ENCODE results near the gene MKS1.

Gene MKS1

GRCh38 chr17:58219007-58219788 lies at the start of gene MKS1:
TSS of gene MKS1 (minus strand) at chr17:58219255. CDS start at chr17:58219230, 25 bp downstream.
- DNase-seq = peak; percentile 78

DNA sequence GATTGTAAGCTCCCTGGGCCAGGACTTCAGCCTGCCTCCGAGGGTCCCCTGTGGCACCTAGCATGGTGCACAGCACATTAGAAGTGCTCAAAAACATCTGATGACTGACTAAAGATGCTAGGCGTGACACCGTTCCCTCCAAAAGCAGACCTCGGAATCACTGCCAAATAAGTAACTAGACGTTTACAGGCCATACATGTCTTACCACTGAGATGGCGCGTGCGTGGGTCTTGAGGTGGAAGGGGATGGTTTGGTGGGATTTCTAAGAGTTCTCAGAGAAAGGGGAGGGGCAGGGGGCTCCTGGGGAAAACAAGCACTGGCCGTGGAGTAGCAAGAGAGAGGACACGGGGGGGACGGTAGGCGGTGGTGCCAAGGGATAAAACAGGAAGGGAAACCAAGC lies 49.3 kb upstream of the MKS1 start:
- no peak for DNase-seq

DNA sequence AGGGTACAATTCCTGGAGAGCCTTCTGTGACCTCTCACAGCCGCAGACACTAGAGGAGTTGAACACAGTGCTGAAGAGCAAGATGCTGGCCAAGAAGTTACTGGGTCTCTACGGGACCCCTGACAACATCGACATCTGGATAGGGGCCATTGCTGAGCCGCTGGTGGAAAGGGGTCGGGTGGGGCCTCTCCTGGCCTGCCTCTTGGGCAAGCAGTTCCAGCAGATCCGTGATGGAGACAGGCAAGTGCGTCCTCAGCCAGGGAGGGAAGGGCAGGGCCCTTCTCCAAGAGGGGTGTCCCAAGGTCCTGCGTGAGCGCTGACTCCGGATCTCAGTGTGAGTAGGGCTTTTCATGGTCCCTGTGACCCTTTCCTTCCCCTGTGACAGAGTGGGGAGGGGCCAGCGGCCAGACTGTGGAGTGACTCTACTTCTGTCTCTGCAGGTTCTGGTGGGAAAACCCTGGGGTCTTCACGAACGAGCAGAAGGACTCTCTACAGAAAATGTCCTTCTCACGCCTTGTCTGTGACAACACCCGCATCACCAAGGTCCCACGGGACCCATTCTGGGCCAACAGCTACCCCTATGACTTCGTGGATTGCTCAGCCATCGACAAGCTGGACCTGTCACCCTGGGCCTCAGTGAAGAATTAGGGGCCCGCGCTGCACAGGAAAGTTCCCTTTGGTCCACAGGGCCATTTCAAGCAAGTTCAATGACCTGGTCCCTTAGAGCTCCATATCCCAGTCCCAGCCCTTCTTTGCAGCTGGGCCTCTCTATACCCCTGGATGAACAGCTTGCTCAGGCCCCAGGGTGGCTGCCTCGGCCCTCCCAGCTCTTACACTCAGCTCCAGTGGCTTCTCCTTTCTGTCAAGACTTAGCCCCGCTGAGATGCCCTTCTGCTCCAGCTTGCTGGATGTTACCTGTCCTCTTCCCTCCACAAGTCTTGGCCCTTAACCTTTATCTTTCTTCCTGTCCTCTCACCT lies 48.6 kb upstream of the MKS1 start:
- DNase-seq = no peak

DNA sequence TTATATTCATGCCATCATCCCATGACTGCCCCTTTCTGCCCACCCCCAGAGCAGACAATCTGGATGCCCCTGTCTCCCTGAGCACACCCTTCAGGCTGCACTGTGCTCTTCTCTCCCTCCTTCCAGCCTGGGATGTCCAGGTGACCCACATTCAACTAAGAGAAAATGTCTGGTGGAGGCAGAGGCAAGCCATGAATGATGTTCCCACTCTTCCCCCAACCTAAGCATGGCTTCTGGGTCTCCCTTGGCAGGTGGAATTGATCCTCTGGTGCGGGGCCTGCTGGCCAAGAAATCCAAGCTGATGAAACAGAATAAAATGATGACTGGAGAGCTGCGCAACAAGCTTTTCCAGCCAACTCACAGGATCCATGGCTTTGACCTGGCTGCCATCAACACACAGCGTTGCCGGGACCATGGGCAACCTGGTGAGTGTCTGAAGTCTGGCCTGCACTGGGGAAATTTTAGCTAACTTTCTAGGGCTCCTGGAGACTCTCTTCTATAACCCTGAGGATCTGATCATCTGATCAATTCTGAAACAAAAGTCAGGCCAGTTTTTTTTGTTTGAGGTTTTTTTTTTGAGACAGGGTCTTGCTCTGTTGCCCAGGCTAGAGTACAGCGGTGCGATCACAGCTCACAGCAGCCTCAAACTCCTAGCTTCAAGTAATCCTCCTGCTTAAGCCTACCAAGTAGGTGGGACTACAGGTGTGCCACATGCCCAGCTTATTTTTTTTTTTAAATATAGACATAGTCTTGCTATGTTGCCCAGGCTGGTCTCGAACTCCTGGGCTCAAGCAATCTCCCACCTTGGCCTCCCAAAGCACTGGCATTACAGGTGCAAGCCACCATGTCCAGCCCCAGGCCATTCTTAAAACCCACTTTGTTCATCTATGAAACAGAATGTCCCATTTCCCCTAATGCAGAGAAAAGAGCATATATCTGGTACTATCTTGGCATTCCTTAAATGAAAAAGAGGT lies 47.1 kb upstream of the MKS1 start:
- no peak for DNase-seq

- no peak for DNase-seq
Observed at GRCh38 chr17:58265271-58265670, 46.2 kb upstream of the MKS1 start.

DNA sequence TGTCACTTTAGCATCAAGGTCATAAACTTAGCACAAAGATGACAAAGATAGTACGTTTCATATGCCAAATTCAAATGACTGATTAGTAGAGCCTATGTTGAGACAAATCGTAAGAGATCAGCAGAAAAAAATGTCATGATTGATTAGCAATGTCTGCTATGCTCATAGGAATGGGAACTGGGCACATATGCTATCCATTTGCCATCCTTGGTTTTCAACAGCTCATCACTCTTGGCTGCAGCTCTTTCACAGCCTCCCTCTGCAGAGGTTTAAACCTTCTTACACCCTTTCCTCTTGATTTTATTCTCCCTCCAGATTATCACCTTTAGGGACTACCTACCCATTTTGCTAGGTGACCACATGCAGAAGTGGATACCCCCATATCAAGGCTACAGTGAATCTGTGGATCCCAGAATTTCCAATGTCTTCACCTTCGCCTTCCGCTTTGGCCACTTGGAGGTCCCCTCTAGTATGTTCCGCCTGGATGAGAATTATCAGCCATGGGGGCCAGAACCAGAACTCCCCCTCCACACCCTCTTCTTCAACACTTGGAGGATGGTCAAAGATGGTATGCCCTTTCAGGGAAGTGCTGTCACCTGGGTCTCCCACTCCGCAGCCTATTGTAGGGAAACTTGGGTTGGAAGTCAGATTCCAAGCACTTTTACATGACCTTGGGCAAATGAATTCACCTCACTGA lies 45.5 kb upstream of the MKS1 start:
- no peak for DNase-seq

DNA sequence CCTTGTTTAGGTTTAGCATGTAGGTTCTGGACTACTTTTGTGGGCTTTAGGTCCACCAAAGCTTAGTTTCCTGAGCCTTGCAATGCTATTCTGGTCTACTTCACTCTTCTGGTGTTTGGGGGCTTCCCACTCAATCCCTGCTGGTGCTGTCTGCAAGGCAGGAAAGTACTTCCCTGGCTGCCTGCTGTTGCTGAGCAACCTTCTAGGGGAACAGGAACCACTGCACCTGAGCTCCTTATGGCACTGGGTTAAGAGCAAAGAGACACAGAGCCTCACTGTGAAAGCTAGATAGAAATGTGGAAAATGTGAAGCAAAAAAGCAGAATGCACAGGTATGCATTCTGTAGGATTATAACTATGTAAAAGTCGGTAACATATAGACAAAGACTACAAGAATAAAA lies 44.7 kb upstream of the MKS1 start:
- DNase-seq = no peak

DNA sequence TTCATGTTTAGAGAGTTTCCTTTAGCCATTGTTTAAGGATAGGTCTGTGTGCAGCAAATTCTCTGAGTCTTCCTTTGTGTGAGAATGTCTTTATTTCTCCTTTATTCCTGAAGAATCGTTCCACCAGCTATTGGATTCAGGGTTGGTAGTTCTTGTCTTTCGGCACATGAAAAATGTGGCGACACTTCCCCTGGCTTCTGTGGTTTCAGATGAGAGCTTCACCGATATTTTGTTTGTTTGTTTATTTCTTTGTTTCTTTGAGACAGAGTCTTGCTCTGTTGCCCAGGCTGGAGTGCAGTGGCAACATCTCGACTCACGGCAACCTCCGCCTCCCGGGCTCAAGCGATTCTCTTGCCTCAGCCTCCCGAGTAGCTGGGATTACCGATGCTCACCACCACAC lies 43.1 kb upstream of the MKS1 start:
- no peak for DNase-seq

GRCh38 chr17:58254803-58255202 lies 35.7 kb upstream of the MKS1 start:
- DNase-seq = no peak

DNA sequence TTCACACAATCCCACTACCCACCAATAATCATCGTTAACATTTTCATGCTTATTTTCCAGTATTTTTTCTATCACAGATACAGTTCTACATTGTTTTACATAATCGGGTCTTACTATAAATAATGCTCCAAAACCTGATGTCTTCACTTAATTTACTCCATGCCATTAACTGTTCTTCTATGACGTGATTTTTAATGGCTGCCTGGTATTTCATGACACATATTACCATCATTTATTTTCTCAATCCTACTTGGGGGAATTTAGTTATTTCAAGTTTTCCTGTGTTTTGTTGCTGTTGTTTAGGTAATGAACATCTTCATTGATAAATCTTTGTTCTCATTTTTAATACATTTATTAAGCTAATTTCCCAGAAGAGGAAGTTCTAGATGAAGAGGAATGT lies 34.0 kb upstream of the MKS1 start:
- DNase-seq = no peak

GRCh38 chr17:58252141-58252540 lies 33.1 kb upstream of the MKS1 start:
- DNase-seq = no peak

DNA sequence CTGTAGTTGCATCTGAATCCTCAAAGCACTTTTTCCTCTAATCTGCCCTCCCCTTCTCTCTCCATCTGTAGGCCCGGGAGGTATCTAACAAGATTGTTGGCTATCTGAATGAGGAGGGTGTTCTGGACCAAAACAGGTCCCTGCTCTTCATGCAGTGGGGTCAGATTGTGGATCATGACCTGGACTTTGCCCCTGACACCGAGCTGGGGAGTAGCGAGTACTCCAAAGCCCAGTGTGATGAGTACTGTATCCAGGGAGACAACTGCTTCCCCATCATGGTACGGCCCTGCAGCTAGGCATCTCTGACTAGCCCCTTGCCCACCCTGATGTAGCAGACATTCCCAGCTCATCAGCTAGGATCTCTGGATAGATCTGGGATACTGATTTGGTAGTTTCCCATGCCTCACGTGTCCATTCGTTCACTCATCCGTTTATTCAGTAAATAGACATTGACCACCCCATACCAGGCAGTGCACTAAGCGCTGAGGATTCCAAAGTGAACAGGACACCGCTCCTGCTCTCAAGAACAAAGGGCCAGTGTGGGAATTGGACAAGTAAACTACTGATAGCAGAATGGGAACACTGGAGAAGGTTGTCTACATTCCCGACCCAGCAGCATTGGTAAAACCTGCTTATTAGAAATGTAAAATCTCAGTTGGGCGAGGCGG lies 31.4 kb upstream of the MKS1 start:
- DNase-seq = no peak

- DNase-seq = peak; percentile 52
Observed at GRCh38 chr17:58249270-58250133, 30.4 kb upstream of the MKS1 start.

- no peak for DNase-seq
Observed at GRCh38 chr17:58248955-58249269, 29.9 kb upstream of the MKS1 start.

- DNase-seq = no peak
Observed at GRCh38 chr17:58247511-58248363, 28.7 kb upstream of the MKS1 start.

GRCh38 chr17:58246781-58247180 lies 27.7 kb upstream of the MKS1 start:
- DNase-seq = no peak

DNA sequence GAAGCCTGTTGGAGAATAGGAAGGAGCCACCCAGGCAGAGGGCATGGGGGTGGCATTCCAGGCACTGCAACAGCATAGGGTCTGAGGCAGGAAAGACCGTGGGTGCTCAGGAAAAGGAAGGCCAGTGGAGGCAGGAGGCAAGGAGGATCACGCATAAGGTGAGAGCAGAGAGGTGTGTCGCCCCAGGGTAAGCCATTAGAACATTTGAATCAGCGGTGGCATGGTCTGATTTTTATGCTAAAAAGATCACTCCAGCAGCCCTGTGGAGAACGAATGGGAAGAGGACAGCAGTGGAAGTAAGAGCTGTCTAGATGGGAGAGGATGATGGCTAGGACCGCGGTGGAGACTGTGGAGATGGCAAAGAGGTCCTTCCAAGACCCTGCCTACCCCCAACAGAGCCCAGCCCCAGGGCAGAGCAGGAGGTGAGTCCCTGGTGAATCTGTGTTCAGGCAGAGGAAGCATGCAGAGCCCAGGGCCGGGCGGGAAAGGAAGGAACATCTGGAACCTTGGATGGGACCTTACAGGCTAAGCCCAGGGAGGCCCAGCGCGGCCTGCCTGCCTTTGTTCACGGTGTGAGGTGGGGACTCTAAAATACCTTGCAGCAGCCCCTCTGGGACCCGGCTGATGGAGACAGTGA lies 27.2 kb upstream of the MKS1 start:
- DNase-seq = no peak

GRCh38 chr17:58245428-58246103 lies 26.5 kb upstream of the MKS1 start:
- DNase-seq = no peak

GRCh38 chr17:58244963-58245362 lies 25.9 kb upstream of the MKS1 start:
- DNase-seq = no peak
